Hindlimb muscle (tissue), 1 donor: ENCODE data around the gene NKX6-2. TPM values are rescaled to one million over a fixed set of nuclear protein-coding genes. Genes with fewer than 3 reads are reported as not detected.
A peak's percentile ranks its signal among the peaks of the same experiment; 100 is the strongest.

Experiments used
- DNase-seq: peaks from one replicate; pipeline ENCODE4 v3.0.0-alpha.2; 2013
- polyA plus RNA-seq: library from polyadenylated mRNA; unstranded; fragments of 120-200 nt; gene quantifications from one replicate; pipeline ENCODE4 v1.2.1, GENCODE V29; 2013; ENCODE audit not compliant: insufficient read length

NKX6-2 gene
- polyA plus RNA-seq, 1 donor, result 3.5 TPM

- no peak for DNase-seq
Measured at GRCh38 chr10:132752378-132752777, 33.6 kb downstream of the NKX6-2 start.

GRCh38 chr10:132750936-132751335 lies 35.0 kb downstream of the NKX6-2 start:
- no peak for DNase-seq

- DNase-seq, result no peak
Measured at GRCh38 chr10:132749371-132749795, 36.6 kb downstream of the NKX6-2 start.

GRCh38 chr10:132748545-132749370 lies 37.2 kb downstream of the NKX6-2 start:
- DNase-seq, result no peak

GRCh38 chr10:132748135-132748534 lies 37.8 kb downstream of the NKX6-2 start:
- DNase-seq, result no peak

- no peak for DNase-seq
Measured at GRCh38 chr10:132746801-132747625, 38.9 kb downstream of the NKX6-2 start.

- no peak for DNase-seq
Measured at GRCh38 chr10:132746386-132746785, 39.6 kb downstream of the NKX6-2 start.

- no peak for DNase-seq
Measured at GRCh38 chr10:132745971-132746370, 40.0 kb downstream of the NKX6-2 start.

GRCh38 chr10:132745511-132745910 lies 40.4 kb downstream of the NKX6-2 start:
- DNase-seq, result no peak

GRCh38 chr10:132744839-132745238 lies 41.1 kb downstream of the NKX6-2 start:
- DNase-seq, result no peak

- no peak for DNase-seq
Measured at GRCh38 chr10:132743925-132744490, 41.9 kb downstream of the NKX6-2 start.

GRCh38 chr10:132743196-132743924 lies 42.6 kb downstream of the NKX6-2 start:
- peak; percentile 11 for DNase-seq

- DNase-seq, result no peak
Measured at GRCh38 chr10:132742837-132743194, 43.1 kb downstream of the NKX6-2 start.

GRCh38 chr10:132742167-132742836 lies 43.6 kb downstream of the NKX6-2 start:
- no peak for DNase-seq

- DNase-seq, result no peak
Measured at GRCh38 chr10:132740588-132740987, 45.4 kb downstream of the NKX6-2 start.

- DNase-seq, result no peak
Measured at GRCh38 chr10:132739225-132739613, 46.7 kb downstream of the NKX6-2 start.

- DNase-seq, result no peak
Measured at GRCh38 chr10:132738454-132739224, 47.3 kb downstream of the NKX6-2 start.

- DNase-seq, result no peak
Measured at GRCh38 chr10:132737390-132738048, 48.4 kb downstream of the NKX6-2 start.

- no peak for DNase-seq
Measured at GRCh38 chr10:132735923-132736391, 50.0 kb downstream of the NKX6-2 start.

- no peak for DNase-seq
Measured at GRCh38 chr10:132735341-132735775, 50.6 kb downstream of the NKX6-2 start.

- no peak for DNase-seq
Measured at GRCh38 chr10:132733926-132734325, 52.0 kb downstream of the NKX6-2 start.
